HG03558 (cell line): ENCODE measurements around the gene OSTF1.

Experiments used
- ATAC-seq: cut with Tn5 transposase; IDR thresholded peaks from one replicate; pipeline ENCODE4 v1.9.1; 2021; ENCODE audit warnings: moderate number of reproducible peaks; ENCODE audit not compliant: unreplicated experiment; ENCODE audit errors: extremely low read depth

Gene OSTF1

DNA sequence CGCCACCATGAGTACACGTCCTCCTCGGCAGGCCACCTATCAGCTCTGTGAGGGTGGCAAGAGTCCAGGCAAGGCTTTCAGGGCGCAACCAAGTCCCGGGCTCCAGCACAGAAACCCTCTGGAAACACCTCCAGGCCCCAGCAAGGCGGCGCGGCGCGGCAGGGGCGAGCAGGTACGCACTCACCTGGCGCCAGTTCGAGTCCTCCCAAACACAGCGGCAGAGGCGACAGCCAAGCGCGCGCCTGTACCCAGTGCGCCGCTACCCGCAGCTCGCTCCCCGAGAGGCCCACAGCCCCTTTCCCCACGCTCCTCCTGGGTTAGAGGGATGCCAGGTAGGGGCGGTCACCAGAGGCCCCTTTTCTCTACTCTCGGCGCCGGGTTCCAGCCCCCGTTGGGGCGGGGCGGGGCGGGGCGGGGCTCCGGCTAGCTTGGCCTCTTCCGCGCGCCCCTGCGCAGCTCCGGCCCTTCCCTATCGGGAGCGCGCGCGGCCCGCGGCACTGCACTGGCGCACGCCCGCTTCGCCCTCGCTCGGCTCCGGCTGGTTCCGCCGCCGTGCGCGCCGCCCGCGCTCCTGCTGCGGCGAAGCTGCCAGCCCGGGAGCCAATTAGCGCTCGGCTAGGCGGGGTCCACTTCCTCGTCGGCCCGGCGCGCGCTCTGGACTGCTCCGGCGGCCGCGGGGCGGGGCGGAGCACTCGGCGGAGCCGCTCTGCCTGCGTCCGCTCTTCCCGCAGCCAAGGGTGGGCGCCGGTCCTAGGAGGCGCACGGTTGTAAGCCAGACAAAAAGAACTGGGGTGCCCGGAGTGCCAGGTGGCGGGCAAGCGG, at the start of gene OSTF1, which contains the start of gene NMRK1:
Gene OSTF1 (plus strand): TSS at position 691 of the 822 bp plus-strand sequence. CDS start 179 bp downstream, outside the sequence.
Gene NMRK1 (minus strand): TSS at position 332 of the 822 bp plus-strand sequence. CDS start 5,040 bp downstream, outside the sequence.
- peak; percentile 87 for ATAC-seq

DNA sequence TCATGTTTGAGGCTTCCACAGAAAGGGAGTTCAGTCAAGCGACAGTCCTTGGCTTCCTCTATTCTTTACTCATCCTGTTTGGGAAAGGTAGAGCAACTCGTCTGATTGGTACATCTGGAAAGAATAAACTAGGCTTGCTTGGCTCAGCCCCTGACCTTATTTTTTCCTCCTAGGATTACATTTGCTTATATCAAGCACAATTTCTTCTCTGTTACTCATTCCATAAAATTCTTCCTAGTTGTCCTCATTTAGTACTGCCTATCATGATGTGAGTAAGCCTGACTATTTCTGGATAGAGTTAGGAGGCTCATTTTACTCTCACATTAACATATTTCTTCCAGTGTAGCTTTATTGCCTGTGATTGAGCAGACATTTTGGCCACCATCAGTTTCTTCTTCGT, 49.3 kb upstream of the OSTF1 start:
- ATAC-seq, result no peak

- ATAC-seq, result no peak
Observed at GRCh38 chr9:75039801-75040200, 48.5 kb upstream of the OSTF1 start.

GRCh38 chr9:75041041-75041440, 47.3 kb upstream of the OSTF1 start:
- no peak for ATAC-seq

DNA sequence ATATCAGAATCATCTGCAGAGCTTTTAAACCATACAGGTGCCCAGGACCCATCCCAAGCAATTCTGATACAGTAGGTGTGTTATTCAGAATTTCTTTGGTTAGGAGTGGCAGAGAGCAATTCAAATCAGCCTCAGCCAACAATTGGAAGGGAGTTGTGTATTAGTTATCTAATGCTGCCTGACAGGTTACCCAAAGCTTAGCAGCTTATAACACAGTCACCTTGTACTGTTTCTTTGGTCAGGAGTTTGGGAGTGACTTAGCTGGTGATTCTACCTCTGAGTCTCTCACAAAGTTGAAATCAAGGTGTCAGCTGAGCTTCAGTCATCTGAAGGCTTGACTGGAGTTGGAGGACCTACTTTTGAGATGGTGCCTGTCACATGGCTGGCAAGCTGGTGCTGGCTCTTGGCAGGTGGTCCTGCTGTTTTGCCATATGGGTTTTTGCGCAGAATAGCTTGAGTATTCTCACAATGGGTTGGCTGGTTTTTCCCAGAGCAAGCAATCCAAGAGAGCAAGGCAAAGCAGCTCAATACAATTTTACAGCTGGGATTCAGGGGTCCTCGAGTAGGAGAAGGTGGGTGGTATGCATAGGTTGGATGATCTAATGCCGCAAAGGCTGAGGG, 41.5 kb upstream of the OSTF1 start:
- no peak for ATAC-seq

- ATAC-seq, result no peak
Observed at GRCh38 chr9:75047506-75047905, 40.8 kb upstream of the OSTF1 start.

GRCh38 chr9:75051285-75051684, 37.0 kb upstream of the OSTF1 start:
- no peak for ATAC-seq

GRCh38 chr9:75053869-75054268, 34.4 kb upstream of the OSTF1 start:
- peak; percentile 96 for ATAC-seq

GRCh38 chr9:75054368-75055001, 33.8 kb upstream of the OSTF1 start:
- ATAC-seq, result no peak

DNA sequence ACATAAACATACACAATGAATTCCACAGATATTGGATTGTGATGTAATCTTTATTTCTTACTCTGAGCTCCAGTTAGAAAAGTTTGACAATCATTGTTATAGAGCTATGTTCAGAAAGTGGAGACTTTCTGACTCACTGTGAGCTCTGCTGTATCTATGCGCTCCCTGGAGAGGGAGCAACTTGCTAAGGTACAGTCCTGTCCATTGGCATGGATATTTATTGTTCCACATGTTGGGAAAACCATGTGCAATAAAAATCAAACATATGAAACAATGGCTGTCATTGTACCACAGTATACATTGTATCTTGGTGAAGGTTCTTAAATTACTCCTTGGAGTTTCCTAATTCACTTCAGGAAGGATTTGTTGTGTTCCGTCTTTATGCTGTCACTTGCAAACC, 27.1 kb upstream of the OSTF1 start:
- ATAC-seq, result no peak

- no peak for ATAC-seq
Observed at GRCh38 chr9:75063556-75064305, 24.6 kb upstream of the OSTF1 start.

DNA sequence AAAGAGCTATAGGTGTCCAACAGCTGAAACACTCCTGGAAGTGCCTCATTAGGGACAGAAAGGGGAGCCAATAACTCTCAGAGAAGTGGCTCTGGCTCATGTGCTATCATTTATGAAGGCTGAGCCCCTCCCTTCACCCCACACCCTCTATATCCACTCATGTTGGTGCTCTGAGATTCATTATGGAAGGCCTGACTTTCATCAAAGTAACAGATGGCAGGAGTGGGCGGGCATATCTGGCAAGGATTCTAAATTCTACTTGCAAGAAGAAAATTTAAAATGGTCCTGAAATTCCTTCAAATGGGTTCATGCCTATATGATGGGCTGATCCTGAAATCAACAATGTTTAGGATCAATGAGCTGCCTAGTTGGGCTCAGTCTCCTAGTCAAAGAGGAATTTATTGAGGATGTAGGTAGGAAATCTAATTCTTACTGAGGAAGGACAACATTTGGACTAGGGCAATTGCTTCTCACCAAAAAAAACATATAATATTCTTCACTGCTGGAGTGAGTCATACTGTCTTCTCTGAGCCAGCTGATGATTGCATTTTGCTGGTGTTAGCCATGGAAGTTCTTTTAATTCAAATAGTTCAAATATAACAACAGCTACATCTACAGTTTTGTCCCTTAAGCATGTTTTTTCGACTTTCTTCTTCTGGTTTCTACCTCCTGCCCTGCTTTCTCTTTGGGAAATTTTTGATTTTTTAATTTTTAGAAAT, 23.8 kb upstream of the OSTF1 start:
- no peak for ATAC-seq

DNA sequence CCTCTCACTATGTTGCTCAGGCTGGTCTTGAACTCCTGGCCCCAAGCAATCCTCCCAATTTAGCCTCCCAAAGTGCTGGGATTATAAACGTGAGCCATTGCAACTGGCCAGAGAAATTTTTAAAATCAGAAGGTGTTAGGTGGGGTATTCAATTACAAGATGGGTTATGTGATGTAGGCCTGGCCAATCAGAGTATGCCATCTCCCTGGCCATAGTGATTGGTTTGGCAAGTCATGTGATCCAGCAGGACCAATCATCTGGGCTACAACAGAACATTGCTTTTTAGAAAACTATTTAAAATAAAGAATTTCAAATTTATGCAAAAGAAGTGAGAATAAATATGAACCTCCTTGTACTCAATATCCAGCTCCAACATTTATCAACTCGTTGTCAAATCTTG, 22.8 kb upstream of the OSTF1 start:
- ATAC-seq, result no peak

- no peak for ATAC-seq
Observed at GRCh38 chr9:75067894-75068293, 20.4 kb upstream of the OSTF1 start.

GRCh38 chr9:75069171-75069570, 19.1 kb upstream of the OSTF1 start:
- no peak for ATAC-seq

DNA sequence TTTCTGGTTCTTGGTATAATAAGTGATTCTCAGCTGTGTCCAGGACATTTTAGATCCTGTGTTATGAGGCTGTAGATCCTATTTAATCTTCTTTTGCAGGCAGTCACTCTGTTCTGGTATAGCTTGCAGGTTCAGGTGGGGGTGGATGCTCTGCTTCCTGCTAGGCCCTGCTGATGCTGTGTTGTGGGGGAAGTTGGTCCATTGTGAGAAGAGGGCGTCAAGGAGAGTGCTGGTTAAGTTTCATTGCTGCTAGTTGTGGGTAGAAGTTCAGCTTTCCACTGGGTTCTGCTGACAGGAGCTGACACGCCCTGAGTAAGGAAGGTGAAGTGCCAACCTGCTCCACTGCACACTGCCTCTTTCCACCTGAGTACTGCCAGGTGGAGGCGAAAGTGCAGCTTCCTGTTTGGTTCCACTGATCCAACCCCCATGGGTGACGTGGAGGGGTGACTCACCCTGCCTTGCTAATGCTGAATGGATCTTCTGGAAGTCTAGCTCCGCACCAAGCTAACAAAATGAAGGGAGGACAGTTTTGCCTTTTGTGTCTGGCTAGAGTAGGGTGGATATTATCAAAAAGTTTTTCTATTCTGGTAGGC, 16.7 kb upstream of the OSTF1 start:
- ATAC-seq, result no peak

- no peak for ATAC-seq
Observed at GRCh38 chr9:75072895-75073294, 15.4 kb upstream of the OSTF1 start.

DNA sequence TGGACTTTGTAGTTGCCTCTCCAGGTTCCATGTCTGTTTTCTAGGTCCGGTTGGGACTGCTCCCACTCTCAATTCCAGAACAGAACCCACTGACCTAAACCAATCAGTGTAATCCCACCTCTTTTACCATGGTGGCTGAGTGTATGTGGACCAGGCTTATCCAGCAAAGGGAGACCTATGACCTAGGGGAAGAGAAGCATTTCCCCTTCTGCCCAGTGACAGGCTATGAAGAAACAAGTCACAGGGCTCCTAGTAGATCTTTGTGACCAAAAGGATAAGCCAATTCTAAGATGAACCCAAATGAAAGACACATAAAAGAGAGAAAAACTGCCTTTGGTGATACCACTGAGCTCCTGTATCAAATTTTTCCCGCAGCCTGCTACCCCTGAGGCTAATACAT, 6.7 kb upstream of the OSTF1 start:
- ATAC-seq, result no peak

DNA sequence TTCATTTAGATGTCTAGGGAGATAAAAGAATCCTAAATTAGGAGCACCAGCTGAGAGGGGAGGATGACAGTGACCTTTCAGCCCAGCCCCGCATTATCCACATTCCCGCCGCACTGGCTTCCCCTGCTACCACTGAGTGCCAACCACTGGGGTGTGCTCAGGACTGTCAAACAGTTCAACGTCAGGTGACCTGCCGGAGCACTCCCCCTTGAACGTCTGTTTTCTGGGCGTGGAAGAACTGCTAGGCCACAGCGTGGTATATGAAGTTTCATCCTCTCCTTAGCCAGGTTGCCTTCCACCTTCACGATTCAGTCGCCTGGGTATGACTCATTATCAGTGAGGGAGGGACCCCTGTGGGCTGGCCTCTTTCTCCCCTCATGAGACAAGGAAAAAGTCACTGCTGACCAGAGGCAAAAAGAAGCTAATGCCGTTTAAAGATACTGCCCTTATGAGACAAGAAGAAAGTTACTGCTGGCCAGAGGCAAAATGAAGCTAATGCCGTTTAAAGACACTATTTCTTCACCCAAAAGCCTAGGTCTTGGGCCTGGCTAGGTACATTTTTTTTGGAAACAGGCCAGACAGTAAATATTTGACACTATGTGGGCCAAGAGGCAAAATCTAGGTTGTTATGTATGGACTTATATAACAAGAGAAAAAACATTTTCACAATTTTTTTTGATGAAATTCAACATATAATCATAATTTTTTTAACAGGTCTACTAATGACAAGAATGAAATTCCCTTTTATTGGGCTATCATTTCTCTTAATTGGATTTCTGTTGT, 4.9 kb upstream of the OSTF1 start:
- no peak for ATAC-seq
